LNCaP clone FGC (cell line): Measurements from ENCODE around the gene TFF1.

Experiments
- DNase-seq: peaks from one replicate; pipeline ENCODE4 v3.0.0-alpha.2; 2011; ENCODE audit warnings: low read depth
- H3K4me3 ChIP-seq: 2 replicates; pipeline ENCODE4 v1.5.1; 2011; ENCODE audit warnings: mild to moderate bottlenecking, low read depth, low read length, control low read depth
- TF ChIP-seq, protein P1 (sequence below): IDR thresholded peaks from 2 replicates; pipeline ENCODE4 v1.5.1; 2012; ENCODE audit warnings: mild to moderate bottlenecking; ENCODE audit not compliant: control insufficient read depth, insufficient read depth; ENCODE audit errors: extremely low read depth

Gene TFF1

DNA sequence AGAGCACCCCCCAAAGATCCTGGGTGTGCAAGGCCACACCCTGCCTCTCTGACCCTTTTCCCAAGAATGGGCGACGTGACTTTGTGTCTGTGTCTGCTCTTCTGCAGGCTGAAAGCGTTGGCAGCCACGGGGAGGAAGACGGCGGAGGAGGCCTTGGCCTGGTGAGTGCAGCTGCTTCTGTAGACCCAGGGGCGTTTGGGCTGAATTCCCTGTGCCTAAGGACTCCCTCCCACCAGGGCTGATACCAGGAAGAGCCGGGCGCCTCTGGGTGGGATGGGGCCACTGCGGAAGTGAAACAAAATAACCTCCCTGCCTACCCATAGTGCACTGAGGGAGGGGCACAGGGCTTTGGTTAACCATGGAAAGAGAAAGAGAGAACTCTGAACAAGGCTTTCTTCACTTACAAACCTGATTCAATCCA, 39.9 kb upstream of the TFF1 start:
- TF ChIP-seq, protein P1, sequence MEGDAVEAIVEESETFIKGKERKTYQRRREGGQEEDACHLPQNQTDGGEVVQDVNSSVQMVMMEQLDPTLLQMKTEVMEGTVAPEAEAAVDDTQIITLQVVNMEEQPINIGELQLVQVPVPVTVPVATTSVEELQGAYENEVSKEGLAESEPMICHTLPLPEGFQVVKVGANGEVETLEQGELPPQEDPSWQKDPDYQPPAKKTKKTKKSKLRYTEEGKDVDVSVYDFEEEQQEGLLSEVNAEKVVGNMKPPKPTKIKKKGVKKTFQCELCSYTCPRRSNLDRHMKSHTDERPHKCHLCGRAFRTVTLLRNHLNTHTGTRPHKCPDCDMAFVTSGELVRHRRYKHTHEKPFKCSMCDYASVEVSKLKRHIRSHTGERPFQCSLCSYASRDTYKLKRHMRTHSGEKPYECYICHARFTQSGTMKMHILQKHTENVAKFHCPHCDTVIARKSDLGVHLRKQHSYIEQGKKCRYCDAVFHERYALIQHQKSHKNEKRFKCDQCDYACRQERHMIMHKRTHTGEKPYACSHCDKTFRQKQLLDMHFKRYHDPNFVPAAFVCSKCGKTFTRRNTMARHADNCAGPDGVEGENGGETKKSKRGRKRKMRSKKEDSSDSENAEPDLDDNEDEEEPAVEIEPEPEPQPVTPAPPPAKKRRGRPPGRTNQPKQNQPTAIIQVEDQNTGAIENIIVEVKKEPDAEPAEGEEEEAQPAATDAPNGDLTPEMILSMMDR: no peak
- H3K4me3 ChIP-seq: no peak overlapping the region
- no peak for DNase-seq

DNA sequence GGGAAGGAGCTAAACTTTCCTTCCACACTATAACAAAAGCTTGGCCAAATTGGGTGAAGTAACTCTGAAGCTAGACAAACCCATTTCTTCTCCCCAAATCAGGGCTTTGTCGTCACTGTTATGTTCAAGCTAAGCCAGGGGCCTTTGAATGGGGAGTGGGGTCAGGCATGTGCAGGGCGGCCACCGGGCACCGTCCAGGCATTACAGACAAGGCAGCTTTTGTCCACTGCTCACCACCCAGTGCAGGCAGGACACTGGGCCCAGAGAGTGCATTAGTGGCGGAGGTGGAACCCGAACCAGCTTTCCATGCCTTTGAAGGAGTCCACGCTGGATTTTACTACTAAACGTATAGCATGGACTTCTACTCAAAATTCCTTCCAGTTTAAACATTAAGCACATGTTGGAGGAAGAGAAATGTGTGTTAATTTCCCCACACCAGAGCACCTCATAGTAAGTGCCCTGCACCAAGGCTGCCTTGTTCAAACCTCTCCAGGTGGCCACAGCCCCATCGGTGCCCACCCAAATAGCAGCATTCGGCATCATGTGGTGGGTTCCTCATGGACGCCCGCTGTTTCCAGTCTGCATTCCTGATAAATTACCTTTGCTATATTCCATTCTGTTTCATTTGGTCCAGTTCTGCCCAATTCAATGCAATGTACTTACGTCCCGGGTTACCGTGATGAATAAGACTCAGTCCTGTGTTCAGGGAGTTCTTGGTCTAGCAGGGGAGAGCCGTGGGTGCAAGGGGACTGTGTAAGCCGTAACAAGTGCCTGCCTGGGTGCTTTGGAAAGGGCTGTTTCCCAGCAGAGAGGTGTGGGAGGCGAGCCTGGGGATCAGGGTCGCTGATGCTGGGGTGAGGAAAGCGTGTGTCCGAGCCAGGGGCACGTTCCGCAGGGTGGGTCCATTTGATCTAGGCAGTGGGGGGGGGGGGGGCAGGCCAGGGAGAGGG, 39.0 kb upstream of the TFF1 start:
- H3K4me3 ChIP-seq: no peak overlapping the region
- TF ChIP-seq, protein P1: no peak
- DNase-seq: no peak

DNA sequence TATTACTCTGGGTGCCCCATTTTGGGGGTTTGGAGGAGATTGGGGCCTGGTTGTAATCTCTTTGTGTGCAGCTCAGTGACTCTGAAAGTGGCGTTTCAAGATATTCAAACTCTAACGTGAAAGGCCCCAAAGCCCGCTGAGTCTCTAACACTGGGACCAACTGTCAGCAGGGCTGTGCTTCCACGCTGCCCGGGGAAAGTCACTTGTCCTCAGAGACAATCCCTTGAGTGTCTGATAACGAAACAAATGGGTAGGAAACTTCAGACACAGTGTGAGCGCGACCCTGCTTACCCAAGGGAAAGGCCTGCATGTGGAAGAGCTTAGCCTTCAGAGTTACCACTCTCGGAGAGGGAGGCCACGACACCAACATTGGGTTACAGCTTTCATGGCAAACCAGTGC, 38.2 kb upstream of the TFF1 start:
- DNase-seq: no peak
- H3K4me3 ChIP-seq: no peak overlapping the region

DNA sequence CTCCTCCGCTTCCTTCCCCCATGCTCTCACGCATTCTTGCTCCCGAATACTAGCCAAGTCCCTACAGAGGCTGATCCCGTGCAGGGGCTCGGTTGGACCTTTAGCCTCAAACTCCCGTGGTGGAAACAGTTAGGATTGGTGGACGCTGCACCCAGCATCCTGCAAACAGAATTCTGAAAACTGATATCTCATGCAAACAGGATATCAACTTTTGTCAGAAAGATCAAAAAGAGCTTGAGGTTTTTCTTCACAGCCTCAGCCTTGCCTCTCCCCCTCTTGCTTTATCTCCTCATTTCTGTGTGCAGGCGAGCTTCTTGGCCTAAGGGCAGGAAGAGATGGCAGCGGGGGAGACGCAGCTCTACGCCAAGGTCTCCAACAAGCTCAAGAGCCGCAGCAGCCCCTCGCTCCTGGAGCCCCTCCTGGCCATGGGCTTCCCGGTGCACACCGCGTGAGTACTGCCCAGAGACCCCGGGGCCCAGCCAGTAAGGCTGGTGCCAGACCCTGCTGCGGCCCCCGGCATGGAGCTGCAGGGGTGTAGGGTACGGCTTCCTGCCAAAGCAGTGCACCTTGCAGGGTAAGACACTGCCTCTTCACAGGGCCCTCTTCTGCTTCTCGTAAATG, 37.4 kb upstream of the TFF1 start, which contains the start of gene UBASH3A:
Gene UBASH3A, plus strand, starts transcription at position 292 of the 621 bp plus-strand sequence. Its CDS starts 44 bp downstream, at position 336.
- no peak within 1 kb of the TSS for H3K4me3 ChIP-seq
- DNase-seq: no peak
- TF ChIP-seq, protein P1: no peak

More for the DNA sequence above, 38.2 kb upstream of the TFF1 start:
- TF ChIP-seq, protein P1: no peak

DNA sequence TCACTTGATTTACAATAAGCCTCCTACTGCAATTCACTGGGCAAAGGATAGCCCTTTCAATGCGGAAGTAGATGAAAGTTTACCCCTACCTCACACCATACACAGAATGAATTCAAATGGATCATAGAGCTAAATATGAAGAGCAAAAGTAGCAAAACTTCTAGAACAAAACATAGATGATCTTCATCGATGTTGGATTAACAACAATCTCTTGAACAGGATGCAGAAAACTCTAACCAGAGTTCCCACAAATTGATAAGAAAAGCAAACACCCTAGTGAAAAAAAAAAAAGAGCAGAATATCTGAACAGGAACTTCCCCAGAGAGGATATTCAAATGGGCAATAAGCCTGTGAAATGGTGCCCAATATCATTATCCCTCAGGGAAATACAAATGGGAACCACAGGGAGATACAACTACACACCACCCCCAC, 35.5 kb upstream of the TFF1 start:
- no peak overlapping the region for H3K4me3 ChIP-seq
- DNase-seq: no peak
- TF ChIP-seq, protein P1: no peak

DNA sequence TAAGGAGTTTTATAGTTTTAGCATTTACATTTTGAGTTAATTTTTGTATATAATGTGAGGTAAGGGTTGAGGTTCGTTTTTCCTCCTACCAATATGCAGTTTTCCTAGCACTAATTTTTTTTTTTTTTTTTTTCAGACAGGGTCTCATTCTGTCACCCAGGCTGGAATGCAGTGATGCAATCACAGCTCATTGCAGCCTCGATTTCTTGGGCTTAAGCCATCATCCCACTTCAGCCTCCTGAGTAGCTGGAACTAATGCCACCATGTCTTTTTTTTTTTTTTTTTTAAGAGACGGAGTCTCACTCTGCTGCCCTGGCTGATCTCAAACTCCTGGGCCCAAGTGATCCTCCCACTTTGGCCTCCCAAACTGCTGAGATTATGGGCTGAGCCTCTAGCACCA, 34.8 kb upstream of the TFF1 start:
- no peak for DNase-seq
- TF ChIP-seq, protein P1: no peak
- no peak overlapping the region for H3K4me3 ChIP-seq
